GM18519 (cell line): ENCODE measurements around the gene TLR1.
A peak's percentile ranks its signal among the peaks of the same experiment; 100 is the strongest.
"Not testable (repeated sequence)": the region's sequence is repeated elsewhere in the genome, so short reads cannot be mapped to it uniquely, and the experiment has no call there.

Experiments
- ATAC-seq: cut with Tn5 transposase; IDR thresholded peaks from one replicate; pipeline ENCODE4 v1.9.1; 2021; ENCODE audit warnings: mild to moderate bottlenecking, moderate library complexity; ENCODE audit not compliant: unreplicated experiment, low FRiP score

The TLR1 gene

GRCh38 chr4:38811297-38811696 lies 6.7 kb upstream of the TLR1 start:
- no peak for ATAC-seq

- not testable (repeated sequence) for ATAC-seq
These were observed 2.9 kb upstream of the TLR1 start for GRCh38 chr4:38807462-38807861.

DNA sequence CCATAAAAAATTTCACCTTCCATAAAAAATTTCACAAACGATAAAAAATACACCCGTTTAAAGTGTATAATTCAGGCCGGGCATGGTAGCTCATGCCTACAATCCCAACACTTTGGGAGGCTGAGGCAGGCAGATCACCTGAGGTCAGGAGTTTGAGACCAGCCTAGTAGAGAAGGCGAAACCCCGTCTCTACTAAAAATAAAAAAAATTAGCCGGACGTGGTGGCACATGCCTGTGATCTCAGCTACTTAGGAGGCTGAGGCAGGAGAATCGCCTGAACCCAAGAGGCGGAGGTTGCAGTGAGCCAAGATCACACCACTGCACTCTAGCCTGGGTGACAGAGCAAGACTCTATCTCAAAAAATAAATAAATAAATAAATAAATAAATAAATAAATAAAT lies 1.7 kb upstream of the TLR1 start:
- not testable (repeated sequence) for ATAC-seq

- ATAC-seq, result peak; percentile 69
These were observed 1.0 kb upstream of the TLR1 start for GRCh38 chr4:38805530-38806145.

GRCh38 chr4:38803833-38804653 lies 548 bp downstream of the TLR1 start:
- ATAC-seq, result peak; percentile 35

DNA sequence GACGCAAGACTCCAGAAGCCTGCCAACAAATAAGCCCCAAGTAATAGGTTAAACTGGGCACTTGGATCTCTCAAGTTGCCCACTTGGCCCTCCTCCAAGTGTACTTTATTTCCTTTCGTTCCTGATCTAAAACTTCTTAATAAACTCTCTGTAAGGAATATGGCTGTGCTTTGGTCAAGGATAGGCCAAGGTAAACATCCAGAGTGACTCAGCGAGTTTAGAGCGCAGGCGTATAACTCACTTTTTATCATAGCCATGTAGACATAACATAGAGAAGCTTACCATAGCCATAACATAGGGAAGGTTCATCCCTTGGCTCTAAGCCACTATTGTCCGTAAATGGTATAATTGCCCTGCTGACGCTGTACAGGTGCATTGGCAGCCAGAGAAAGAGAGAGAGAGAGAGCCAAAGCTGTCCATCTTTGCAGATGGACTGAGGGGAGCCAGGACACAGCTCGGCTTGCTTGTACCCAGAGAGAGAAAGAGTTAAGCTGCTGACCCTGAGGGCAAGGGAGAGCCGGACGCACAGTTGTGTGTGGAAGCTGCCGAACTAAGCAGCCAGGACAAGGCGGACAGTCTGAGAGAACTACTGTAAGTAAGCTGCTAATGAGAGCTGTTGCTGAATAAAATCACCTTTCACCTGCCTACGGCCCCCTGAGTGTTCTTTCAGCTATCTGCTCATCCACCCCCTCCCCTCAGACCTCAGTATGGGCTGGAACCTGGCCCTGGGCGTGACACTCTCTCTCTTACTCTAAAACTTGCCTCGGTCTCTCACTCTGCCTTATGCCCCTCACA lies 1.8 kb downstream of the TLR1 start:
- ATAC-seq, result no peak

GRCh38 chr4:38800961-38801450 lies 3.6 kb downstream of the TLR1 start:
- ATAC-seq, result no peak

- no peak for ATAC-seq
These were observed 4.2 kb downstream of the TLR1 start for GRCh38 chr4:38800366-38800765.

DNA sequence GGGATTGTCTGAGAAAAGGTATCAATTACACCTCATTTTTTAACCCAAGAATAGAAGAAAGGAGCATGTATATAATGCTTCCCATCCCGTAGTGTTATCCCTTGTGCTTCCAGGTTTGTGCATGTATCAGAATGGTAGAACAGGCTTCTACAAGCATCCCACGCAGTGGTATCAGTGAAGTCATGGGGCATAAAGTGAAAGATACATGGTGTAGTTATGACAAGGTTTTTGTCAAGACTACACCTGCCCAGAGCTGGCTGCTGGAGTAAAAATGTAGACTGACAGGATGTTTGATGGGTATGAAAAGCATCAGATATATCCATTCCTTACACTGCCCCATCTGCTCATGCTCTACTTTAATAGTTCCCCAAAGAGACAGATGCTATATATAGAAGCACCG lies 9.5 kb downstream of the TLR1 start:
- no peak for ATAC-seq

GRCh38 chr4:38794051-38794450 lies 10.5 kb downstream of the TLR1 start:
- ATAC-seq, result no peak

DNA sequence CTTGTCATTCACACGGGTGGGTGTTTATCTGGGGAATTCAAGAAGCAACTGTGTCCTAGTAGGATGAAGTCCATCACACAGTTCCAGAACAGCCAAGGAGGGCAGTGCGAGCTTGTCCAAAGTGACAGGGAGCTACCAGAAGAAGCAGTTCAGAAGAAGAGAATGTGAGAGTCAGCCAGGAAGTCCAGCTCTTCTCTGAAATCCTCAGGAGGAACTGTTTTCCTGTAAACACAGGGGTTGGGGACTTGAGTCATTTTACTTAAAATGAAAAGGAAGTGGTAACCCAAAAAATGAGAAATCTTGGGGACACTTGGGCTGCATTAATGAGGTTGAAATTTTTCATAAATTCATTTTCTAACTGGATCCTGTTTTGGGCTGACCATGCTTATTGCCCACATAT lies 13.6 kb downstream of the TLR1 start:
- ATAC-seq, result no peak

GRCh38 chr4:38788317-38788716 lies 16.3 kb downstream of the TLR1 start:
- no peak for ATAC-seq

DNA sequence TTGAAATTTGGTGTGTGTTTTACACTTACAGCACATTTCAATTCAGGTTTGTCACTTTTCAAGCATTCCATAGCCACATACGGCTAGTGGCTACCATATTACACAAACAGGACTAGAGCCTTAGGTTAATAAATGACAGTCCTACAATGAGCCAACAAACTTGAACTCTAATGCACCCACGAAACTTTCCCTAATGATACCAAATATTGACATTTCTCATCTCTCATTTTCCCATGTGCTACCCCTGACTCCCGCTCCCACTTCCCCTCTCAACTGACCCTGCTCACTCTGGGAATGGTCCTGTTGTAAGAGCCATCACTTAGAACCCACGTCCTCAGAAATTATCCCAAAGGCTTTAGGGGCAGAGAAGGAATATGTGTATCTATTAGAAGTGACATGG lies 16.9 kb downstream of the TLR1 start:
- ATAC-seq, result no peak

- ATAC-seq, result peak; percentile 64
These were observed 18.6 kb downstream of the TLR1 start for GRCh38 chr4:38785901-38786402.

DNA sequence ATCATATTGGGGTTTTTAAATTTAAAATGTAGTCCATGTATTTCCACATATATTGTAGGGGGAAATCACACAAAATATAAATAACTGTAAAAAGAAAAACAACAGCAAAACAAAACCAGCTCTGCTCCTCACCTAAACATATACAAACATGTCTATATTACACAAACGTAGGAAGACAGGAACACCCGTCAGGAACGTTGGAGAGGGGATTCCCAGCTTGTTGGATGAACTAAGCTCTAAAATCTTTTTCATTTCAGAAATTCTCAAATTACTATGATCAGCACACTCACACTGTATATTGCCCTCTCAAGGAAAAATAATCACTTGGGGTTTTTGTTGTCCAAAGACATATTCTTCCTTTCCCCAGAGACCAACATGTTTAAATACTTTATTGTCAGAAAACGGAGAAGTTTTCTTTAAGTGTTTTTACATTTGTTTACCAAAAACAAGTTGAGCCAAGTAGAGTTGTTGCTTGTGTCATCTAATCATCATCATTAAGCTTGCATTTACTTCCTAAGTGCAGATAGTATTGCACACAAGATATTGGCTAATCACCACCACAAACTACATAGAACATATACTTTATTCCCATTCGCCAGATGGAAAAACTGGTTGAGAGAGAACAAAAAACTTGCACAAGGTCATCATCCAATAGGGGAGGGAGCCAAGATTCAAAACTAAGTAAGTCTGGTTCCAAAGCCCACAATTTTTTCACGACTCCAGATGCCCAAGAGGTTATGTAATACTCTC lies 19.4 kb downstream of the TLR1 start:
- no peak for ATAC-seq

GRCh38 chr4:38784141-38784540 lies 20.4 kb downstream of the TLR1 start:
- ATAC-seq, result no peak

GRCh38 chr4:38783109-38783460 lies 21.5 kb downstream of the TLR1 start:
- no peak for ATAC-seq

DNA sequence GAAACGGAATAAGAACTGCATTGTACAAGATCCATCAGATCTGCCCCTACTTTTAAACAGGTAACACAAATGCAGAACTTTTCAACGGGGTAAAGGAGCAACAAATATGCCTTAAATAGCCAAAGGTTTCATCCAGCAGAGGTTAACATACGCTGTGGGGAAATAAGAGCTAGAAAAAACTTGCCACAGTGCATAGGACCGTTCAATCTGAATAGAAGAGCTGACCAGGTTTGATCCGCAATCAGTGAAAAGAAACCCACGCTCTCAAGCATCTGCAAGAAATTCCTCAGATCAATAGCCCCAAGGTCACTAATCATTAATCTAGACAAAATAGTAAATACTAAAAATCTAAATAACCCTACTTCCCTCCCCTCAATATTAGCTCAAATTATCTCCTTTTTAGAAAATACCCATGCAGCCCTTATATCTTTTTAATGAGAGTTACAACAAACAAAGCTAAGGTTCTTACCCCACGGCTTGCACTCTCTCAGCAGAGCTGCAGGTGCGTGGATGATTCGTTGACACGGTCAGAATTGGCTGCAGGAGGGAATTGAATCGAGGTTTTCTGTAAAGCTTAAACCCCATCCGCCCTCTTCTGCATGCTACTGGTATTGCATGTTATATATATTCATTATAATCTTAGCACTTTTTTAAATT lies 22.0 kb downstream of the TLR1 start, which contains the start of gene TLR10:
Gene TLR10, minus strand, starts transcription at position 539 of the 657 bp plus-strand sequence. CDS start 7,400 bp downstream, outside the sequence.
- ATAC-seq, result no peak

GRCh38 chr4:38781854-38782261 lies 22.7 kb downstream of the TLR1 start:
- ATAC-seq, result no peak
